Esophagus (tissue), 2 donors: Measurements from ENCODE around the gene XBP1. TPM values are rescaled to one million over a fixed set of nuclear protein-coding genes. Genes with fewer than 3 reads are reported as not detected.
"Not testable (repeated sequence)": the region's sequence is repeated elsewhere in the genome, so short reads cannot be mapped to it uniquely, and the experiment has no call there.

Source experiments
- H3K27ac ChIP-seq, 2 donors: one replicate each; pipeline ENCODE4 v1.5.1; 2013; ENCODE audit warnings: low read depth in 2 of 2, mild to moderate bottlenecking in 2 of 2, inconsistent platforms in 1 of 2, low read length in 1 of 2, moderate library complexity in 1 of 2
- H3K27me3 ChIP-seq, 2 donors: one replicate each; pipeline ENCODE4 v1.6.1; 2013; ENCODE audit warnings: low read length in 2 of 2, control low read depth in 1 of 2, mild to moderate bottlenecking in 1 of 2; ENCODE audit not compliant: insufficient read depth in 2 of 2, control insufficient read depth in 1 of 2
- H3K36me3 ChIP-seq, 2 donors: one replicate each; pipeline ENCODE4 v1.6.1; 2013; ENCODE audit warnings: low read length in 1 of 2; ENCODE audit not compliant: control insufficient read depth in 2 of 2, insufficient read depth in 2 of 2
- H3K4me1 ChIP-seq, 2 donors: one replicate each; pipeline ENCODE4 v1.6.1; 2013; ENCODE audit warnings: low read length in 1 of 2; ENCODE audit not compliant: control insufficient read depth in 2 of 2, insufficient read depth in 2 of 2
- H3K4me3 ChIP-seq, 2 donors: one replicate each; pipeline ENCODE4 v1.5.1; 2013; ENCODE audit warnings: low read length in 2 of 2, mild to moderate bottlenecking in 2 of 2, low read depth in 1 of 2, moderate library complexity in 1 of 2
- H3K9me3 ChIP-seq, 2 donors: one replicate each; pipeline ENCODE4 v1.6.1; 2013; ENCODE audit warnings: mild to moderate bottlenecking in 2 of 2, low read depth in 1 of 2, low read length in 1 of 2, moderate library complexity in 1 of 2; ENCODE audit not compliant: control insufficient read depth in 2 of 2, insufficient read depth in 1 of 2
- WGBS, 2 donors: extraction: QIAGEN DNeasy Blood & Tissue Kit; methylation state at CpG; one replicate each; pipeline ENCODE4 v1.1.7; 2013; 5-methylcytosine and 5-hydroxymethylcytosine counted together
- polyA plus RNA-seq, 2 donors: library from polyadenylated mRNA; stranded (reverse); fragments of 200-250 nt; gene quantifications; one replicate each; pipeline ENCODE4 v1.2.3, GENCODE V29; 2013
- donor health status: healthy with polysubstance abuse.
- donor health status: Bipolar disorder and iron deficiency.

Gene XBP1
- polyA plus RNA-seq, 2 donors = 30.5 to 84.1 TPM

DNA sequence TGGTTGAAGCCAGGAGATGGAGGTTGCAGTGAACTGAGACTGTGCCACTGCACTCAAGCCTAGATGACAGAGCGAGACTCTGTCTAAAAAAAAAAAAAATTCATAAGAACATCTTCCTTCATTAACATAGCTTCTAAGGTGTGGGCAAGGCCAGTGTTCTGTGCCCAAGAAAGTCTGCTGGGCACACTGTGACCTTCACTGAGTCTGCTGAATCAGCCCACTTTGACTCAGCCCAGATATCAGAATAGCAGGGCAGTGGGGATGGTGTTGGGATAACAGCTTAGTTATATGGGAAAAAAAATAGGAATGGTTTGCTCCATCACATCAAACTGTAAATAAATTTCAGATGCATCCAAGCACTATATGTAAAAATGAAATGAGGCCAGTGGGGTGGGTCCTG, 32.4 kb upstream of the XBP1 start:
- Histone ChIP-seq H3K36me3 (no peaks in the 10 kb centered on the region), H3K9me3 (no peaks in the 10 kb centered on the region), H3K4me1 (no peaks in the 10 kb centered on the region), H3K27ac (no peak overlapping the region), H3K4me3 (no peak overlapping the region), H3K27me3 (no peaks in the 10 kb centered on the region)
- 87 to 97% methylated on average over 1 of the region's 1 CpG for WGBS, 2 donors

DNA sequence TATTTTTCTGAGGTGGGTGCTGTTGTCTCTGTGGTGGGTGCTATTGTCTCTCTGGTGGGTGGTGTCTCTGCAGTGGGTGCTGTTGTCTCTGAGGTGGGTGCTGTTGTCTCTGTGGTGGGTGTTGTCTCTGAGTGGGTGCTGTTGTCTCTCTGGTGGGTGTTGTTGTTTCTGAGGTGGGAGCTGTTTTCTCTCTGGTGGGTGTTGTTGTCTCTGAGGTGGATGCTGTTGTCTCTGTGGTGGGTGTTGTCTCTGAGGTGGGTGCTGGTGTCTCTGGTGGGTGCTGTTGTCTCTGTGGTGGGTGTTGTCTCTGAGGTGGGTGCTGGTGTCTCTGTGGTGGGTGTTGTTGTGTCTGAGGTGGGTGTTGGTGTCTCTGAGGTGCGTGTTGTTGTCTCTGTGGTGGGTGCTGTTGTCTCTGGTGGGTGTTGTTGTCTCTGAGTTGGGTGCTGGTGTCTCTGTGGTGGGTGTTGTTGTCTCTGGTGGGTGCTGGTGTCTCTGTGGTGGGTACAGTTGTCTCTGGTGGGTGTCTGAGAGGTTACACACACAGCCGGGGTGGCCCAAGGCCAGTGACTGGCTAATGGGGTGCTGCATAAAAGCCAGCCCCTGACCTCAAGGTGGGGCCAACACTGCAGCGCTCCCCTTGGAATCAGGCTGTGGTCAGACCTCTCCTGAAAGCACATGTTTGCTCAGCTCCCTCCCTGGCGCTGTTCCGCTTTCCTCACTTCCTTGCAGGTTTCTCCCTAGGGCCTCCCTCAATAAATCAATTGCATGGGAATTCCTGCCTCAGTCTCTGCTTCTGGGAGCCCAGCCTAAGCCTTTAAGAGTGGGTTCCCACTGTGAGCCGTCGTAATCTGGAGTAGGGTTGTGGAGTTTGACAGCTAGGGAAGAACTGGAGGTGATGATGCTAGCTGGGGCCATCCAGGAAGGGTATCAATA, 31.0 kb upstream of the XBP1 start:
- no peaks in the 10 kb centered on the region for H3K36me3 ChIP-seq
- 92% methylated on average over 7 of the region's 7 CpGs for WGBS, 2 donors
- no peak overlapping the region for H3K27ac ChIP-seq
- no peak overlapping the region for H3K4me3 ChIP-seq
- H3K27me3 ChIP-seq = no peaks in the 10 kb centered on the region
- no peaks in the 10 kb centered on the region for H3K4me1 ChIP-seq
- H3K9me3 ChIP-seq = no peaks in the 10 kb centered on the region

DNA sequence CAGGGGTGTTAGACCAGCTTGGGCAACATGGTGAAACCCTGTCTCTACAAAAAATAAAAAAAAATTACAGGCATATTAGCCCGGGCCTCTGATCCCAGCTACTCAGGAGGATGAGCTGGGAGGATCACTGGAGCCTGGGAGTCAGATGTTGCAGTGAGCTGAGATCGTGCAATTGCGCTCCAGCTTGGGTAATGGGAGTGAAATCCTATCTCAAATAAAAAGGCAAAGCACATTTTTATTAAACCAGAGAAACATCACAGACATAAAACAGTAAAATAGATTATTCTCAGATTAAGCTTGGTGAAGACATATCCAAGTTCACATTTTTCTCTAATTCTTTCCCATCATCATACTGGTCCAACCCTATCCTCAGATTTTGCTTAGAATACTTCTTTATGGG, 30.1 kb upstream of the XBP1 start:
- H3K4me3 ChIP-seq = no peak overlapping the region

GRCh38 chr22:28829358-28830181, 29.2 kb upstream of the XBP1 start:
- Histone ChIP-seq H3K27me3 (no peaks in the 10 kb centered on the region), H3K36me3 (no peaks in the 10 kb centered on the region), H3K9me3 (no peaks in the 10 kb centered on the region), H3K27ac (peak overlapping the region in 1 of 2 donors; percentile 26), H3K4me3 (no peak overlapping the region), H3K4me1 (no peaks in the 10 kb centered on the region)
- WGBS, 2 donors = 34 to 36% methylated on average over 12 of the region's 12 CpGs

More for the DNA sequence above, 30.1 kb upstream of the XBP1 start:
- Histone ChIP-seq H3K9me3 (no peaks in the 10 kb centered on the region), H3K27me3 (no peaks in the 10 kb centered on the region), H3K4me1 (no peaks in the 10 kb centered on the region), H3K27ac (no peak overlapping the region), H3K36me3 (no peaks in the 10 kb centered on the region)
- WGBS, 2 donors = 93% methylated on average over 3 of the region's 3 CpGs

- no peaks in the 10 kb centered on the region for H3K4me1 ChIP-seq
- WGBS, 2 donors = 93 to 97% methylated on average over 7 of the region's 7 CpGs
These were observed 26.6 kb upstream of the XBP1 start for GRCh38 chr22:28826921-28827320.

DNA sequence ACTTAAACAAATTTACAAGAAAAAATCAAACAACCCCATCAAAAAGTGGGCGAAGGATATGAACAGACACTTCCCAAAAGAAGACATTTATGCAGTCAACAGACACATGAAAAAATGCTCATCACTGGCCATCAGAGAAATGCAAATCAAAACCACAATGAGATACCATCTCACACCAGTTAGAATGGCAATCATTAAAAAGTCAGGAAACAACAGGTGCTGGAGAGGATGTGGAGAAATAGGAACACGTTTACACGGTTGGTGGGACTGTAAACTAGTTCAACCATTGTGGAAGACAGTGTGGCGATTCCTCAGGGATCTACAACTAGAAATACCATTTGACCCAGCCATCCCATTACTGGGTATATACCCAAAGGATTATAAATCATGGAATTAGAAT, 26.1 kb upstream of the XBP1 start:
- not testable (repeated sequence) for H3K36me3 ChIP-seq, H3K4me3 ChIP-seq, H3K27me3 ChIP-seq, H3K4me1 ChIP-seq, H3K27ac ChIP-seq, H3K9me3 ChIP-seq
- 77 to 83% methylated on average over 4 of the region's 4 CpGs for WGBS, 2 donors

More at GRCh38 chr22:28826921-28827320, 26.6 kb upstream of the XBP1 start:
- H3K9me3 ChIP-seq = no peaks in the 10 kb centered on the region
- no peaks in the 10 kb centered on the region for H3K36me3 ChIP-seq
- no peak overlapping the region for H3K4me3 ChIP-seq
- no peaks in the 10 kb centered on the region for H3K27me3 ChIP-seq
- H3K27ac ChIP-seq = no peak overlapping the region

- not testable (repeated sequence) for H3K36me3 ChIP-seq, H3K27ac ChIP-seq, H3K4me3 ChIP-seq, H3K27me3 ChIP-seq, H3K4me1 ChIP-seq, H3K9me3 ChIP-seq
- WGBS, 2 donors = 93 to 96% methylated on average over 9 of the region's 9 CpGs
These were observed 24.1 kb upstream of the XBP1 start for GRCh38 chr22:28824455-28824854.

DNA sequence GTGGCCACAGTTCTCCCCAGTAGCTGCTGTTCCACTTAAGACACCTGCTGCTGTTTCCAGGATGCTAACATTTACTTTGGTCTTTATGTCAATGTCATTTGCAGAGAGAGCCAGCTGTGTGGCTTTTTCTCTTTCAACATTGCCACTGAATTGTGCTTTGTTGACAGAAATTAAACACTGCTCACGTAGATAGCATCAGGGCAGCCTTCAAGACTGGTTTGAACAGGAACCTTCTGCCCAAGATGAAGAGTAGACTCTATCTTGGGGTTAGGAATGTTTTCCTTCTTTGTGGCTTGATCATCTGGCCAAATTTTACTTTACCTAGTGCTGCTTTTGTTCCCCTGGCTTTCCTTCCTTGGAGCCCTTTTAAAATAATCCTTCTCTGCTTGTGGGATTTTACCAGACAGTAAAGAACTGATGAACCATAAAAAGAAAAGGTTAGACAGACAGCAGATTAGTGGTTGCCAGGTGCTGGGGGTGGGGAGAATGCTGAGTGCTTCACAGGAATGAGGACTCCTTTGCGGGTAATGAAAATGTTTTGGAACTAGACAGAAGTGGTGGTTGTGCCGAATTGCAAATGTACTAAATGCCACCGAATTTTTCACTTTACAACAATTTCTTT, 22.7 kb upstream of the XBP1 start:
- Histone ChIP-seq H3K4me3 (no peak overlapping the region), H3K27ac (peak overlapping the region; percentile 11 to 15), H3K4me1 (peaks cover 0 to 2% of the 10 kb centered on the region in 2 donors), H3K9me3 (no peaks in the 10 kb centered on the region), H3K36me3 (no peaks in the 10 kb centered on the region), H3K27me3 (no peaks in the 10 kb centered on the region)
- WGBS, 2 donors = 40 to 56% methylated on average over 4 of the region's 4 CpGs

DNA sequence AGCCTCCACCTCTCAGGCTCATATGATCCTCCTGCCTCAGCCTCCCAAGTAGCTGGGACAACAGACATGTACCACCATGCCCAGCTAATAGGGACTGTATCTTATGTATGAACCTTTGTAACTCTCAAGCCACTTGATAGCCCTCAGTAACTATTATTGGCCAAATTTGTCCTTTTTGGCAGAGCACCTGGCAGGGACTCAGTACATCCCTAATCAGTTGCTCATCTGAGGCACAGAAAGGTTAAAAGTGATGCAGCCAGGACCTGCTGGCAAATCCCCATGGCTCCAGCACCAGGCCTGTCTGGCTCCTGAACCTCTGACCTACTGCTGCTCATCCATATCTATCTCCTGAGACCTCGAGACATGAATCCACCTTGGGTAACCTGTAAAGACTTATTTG, 21.1 kb upstream of the XBP1 start:
- H3K27ac ChIP-seq = no peak overlapping the region
- peaks cover 0 to 2% of the 10 kb centered on the region in 2 donors for H3K4me1 ChIP-seq

More for the DNA sequence above, 21.1 kb upstream of the XBP1 start:
- Histone ChIP-seq H3K9me3 (no peaks in the 10 kb centered on the region), H3K4me3 (no peak overlapping the region), H3K36me3 (no peaks in the 10 kb centered on the region), H3K27me3 (no peaks in the 10 kb centered on the region)
- 74 to 93% methylated on average over 1 of the region's 1 CpG for WGBS, 2 donors
